Sigmoid colon (tissue), 4 donors: Measurements from ENCODE around the gene DNAH9.

Experiments
- CTCF ChIP-seq, 4 experiments: fragments of 450-650 bp in 3 of 4; fragments of 200-600 bp in 1 of 4; IDR thresholded peaks; one replicate each; pipeline ENCODE4 v1.5.1; 2016 to 2019; ENCODE audit warnings: antibody characterized with exemption in 4 of 4, mild to moderate bottlenecking in 3 of 4, moderate library complexity in 2 of 4
- POLR2A ChIP-seq, 2 donors: fragments of 450-650 bp; IDR thresholded peaks; one replicate each; pipeline ENCODE4 v1.6.1; 2016; ENCODE audit warnings: antibody characterized with exemption in 2 of 2, mild to moderate bottlenecking in 2 of 2, moderate library complexity in 2 of 2
- POLR2AphosphoS5 ChIP-seq, 4 donors: sonication (generic); formaldehyde crosslinking; IDR thresholded peaks; one replicate each; pipeline ENCODE4 v1.6.1; 2017; ENCODE audit warnings: antibody characterized with exemption in 4 of 4

GRCh38 chr17:11916091-11916490 is 317.8 kb downstream of the DNAH9 start:
- TF ChIP-seq CTCF (IDR thresholded peaks at IDR 0.05) (no peak), POLR2AphosphoS5 (IDR thresholded peaks at IDR 0.05) (no peak), POLR2A (IDR thresholded peaks at IDR 0.05) (no peak)
